Retinal pigment epithelial cell (primary cell): ENCODE data around the gene THUMPD1.

Experiments
- DNase-seq: peaks from one replicate; pipeline ENCODE4 v3.0.0-alpha.2; 2010; ENCODE audit warnings: low read depth
- H3K4me3 ChIP-seq: 2 replicates; pipeline ENCODE4 v1.5.1; 2011; ENCODE audit warnings: mild to moderate bottlenecking, low read length, control low read depth, moderate library complexity
- CTCF ChIP-seq: conservative IDR thresholded peaks from 2 replicates; pipeline ENCODE4 v1.5.1; 2011; ENCODE audit warnings: low read depth, low read length, control low read depth, inconsistent platforms

Gene THUMPD1

GRCh38 chr16:20741554-20742285 lies at the start of gene THUMPD1:
TSS of gene THUMPD1 (minus strand) at chr16:20741818. CDS start at chr16:20741739, 79 bp downstream.
- H3K4me3 ChIP-seq = peak within 1 kb of the TSS; percentile 99
- peak; percentile 3 for TF ChIP-seq CTCF
- DNase-seq = peak; percentile 82

- no peak for TF ChIP-seq CTCF
- H3K4me3 ChIP-seq = no peak overlapping the region
- DNase-seq = no peak
Observed at GRCh38 chr16:20789130-20789529, 47.5 kb upstream of the THUMPD1 start.

GRCh38 chr16:20784204-20784603 lies 42.6 kb upstream of the THUMPD1 start:
- no peak for TF ChIP-seq CTCF

GRCh38 chr16:20782470-20782869 lies 40.9 kb upstream of the THUMPD1 start:
- no peak for TF ChIP-seq CTCF
- DNase-seq = no peak
- H3K4me3 ChIP-seq = no peak overlapping the region

More at GRCh38 chr16:20784204-20784603, 42.6 kb upstream of the THUMPD1 start:
- no peak overlapping the region for H3K4me3 ChIP-seq
- DNase-seq = no peak

- TF ChIP-seq CTCF = no peak
- no peak overlapping the region for H3K4me3 ChIP-seq
- DNase-seq = no peak
Observed at GRCh38 chr16:20781697-20782096, 40.1 kb upstream of the THUMPD1 start.

GRCh38 chr16:20774703-20775362 lies 33.2 kb upstream of the THUMPD1 start:
- TF ChIP-seq CTCF = peak; percentile 96
- no peak overlapping the region for H3K4me3 ChIP-seq

GRCh38 chr16:20773679-20774078 lies 32.1 kb upstream of the THUMPD1 start:
- no peak for DNase-seq
- H3K4me3 ChIP-seq = no peak overlapping the region
- TF ChIP-seq CTCF = no peak

More at GRCh38 chr16:20774703-20775362, 33.2 kb upstream of the THUMPD1 start:
- DNase-seq = peak; percentile 33
